ENCODE data around the gene MINDY4.

The MINDY4 gene

DNA sequence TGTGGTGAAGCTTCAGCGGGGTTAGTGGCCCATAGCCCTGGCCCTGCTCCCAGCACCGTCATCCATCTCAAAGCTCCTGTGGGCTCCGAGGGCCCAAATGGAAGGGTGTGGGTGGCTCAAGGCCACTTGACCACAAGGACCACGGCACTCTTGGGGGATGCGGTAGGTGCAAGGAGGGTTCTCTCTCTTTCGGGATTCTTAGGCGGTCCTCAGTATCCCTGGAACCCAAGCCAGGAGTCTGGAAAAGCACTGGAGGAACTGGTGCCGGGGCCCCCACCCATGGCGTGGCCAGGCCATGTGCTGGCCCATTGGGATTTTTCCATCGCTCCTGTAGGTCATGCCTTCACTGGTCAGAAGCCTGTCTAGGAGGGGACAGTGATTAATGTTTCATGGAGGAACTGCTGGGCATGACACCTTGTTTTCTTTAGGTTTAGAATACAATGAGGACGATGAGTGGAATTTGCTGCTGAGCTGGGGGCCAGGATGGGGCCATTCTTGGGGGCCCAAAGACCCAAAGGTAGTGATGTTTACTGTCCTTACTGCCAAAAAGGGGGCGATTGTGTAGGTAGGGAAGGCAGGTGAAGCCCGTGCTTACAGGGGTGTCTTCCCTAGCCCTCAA is 157.1 kb downstream of the MINDY4 start:
- Histone ChIP-seq H2AK5ac (ENCODE audit: low read length) (no peak overlapping the region), H4K8ac (ENCODE audit: low read depth, low read length) (no peak overlapping the region), H3K27ac (ENCODE audit: low read depth, low read length) (no peak overlapping the region), H3K36me3 (ENCODE audit: control insufficient read depth, insufficient read depth, low read length) (no peaks in the 10 kb centered on the region), H3K23ac (ENCODE audit: low read length) (no peak overlapping the region), H3K4me2 (ENCODE audit: low read length) (no peak overlapping the region), H2BK5ac (ENCODE audit: low read length) (no peak overlapping the region), H3K4me1 (ENCODE audit: control insufficient read depth, low read depth, low read length) (no peaks in the 10 kb centered on the region), H4K5ac (ENCODE audit: low read length) (no peak overlapping the region), H3K56ac (ENCODE audit: low read length) (no peak overlapping the region), H2BK15ac (replicated peaks; ENCODE audit: low read depth) (no peak overlapping the region), H2BK120ac (ENCODE audit: low read depth, low read length) (no peak overlapping the region), H3K4me3 (ENCODE audit: low read length) (no peak overlapping the region), H3K18ac (ENCODE audit: low read length) (no peak overlapping the region), H3K79me2 (ENCODE audit: control insufficient read depth, insufficient read depth, low read length) (no peaks in the 10 kb centered on the region), H3K9ac (ENCODE audit: low read length) (no peak overlapping the region), H3K4ac (ENCODE audit: low read depth, low read length) (no peak overlapping the region), H3K27me3 (ENCODE audit: insufficient read depth, low read length, poor library complexity) (no peaks in the 10 kb centered on the region), H3K79me1 (ENCODE audit: low read length) (no peaks in the 10 kb centered on the region)
- whole genome bisulfite sequencing (ENCODE audit: extremely low coverage, insufficient coverage, low lambda C conversion rate) = no CpG with 5 or more reads among the region's 13 CpGs
- DNase-seq = no peak

DNA sequence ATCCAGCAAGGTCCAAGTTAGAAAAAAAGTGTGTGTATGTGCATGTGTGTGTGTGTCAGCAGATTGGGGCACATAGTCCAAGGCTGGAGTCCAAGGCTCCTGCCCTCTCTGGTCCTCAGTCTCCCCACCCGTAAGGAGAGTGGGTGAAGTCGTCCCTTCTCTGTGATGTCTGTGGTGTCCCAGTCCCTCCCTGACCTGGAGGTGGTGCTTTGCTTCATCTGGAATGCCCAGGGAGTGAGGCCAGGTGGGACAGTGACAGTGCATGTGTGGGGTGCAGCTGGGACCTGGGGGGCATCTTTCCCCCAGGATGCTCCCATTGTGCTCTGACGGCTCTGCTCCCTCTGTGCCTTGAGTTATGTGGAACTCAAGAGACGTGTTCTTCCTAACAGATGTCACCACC is 158.5 kb downstream of the MINDY4 start:
- Histone ChIP-seq H3K79me1 (ENCODE audit: low read length) (no peaks in the 10 kb centered on the region), H4K8ac (ENCODE audit: low read depth, low read length) (no peak overlapping the region), H2AK5ac (ENCODE audit: low read length) (no peak overlapping the region), H4K5ac (ENCODE audit: low read length) (no peak overlapping the region), H3K18ac (ENCODE audit: low read length) (no peak overlapping the region), H3K4me2 (ENCODE audit: low read length) (no peak overlapping the region), H2BK120ac (ENCODE audit: low read depth, low read length) (no peak overlapping the region), H3K79me2 (ENCODE audit: control insufficient read depth, insufficient read depth, low read length) (no peaks in the 10 kb centered on the region), H3K23ac (ENCODE audit: low read length) (no peak overlapping the region), H3K36me3 (ENCODE audit: control insufficient read depth, insufficient read depth, low read length) (no peaks in the 10 kb centered on the region), H2BK5ac (ENCODE audit: low read length) (no peak overlapping the region), H3K4me1 (ENCODE audit: control insufficient read depth, low read depth, low read length) (no peaks in the 10 kb centered on the region), H3K56ac (ENCODE audit: low read length) (no peak overlapping the region), H3K27me3 (ENCODE audit: insufficient read depth, low read length, poor library complexity) (no peaks in the 10 kb centered on the region), H3K27ac (ENCODE audit: low read depth, low read length) (no peak overlapping the region), H3K9ac (ENCODE audit: low read length) (no peak overlapping the region), H3K4me3 (ENCODE audit: low read length) (no peak overlapping the region), H3K4ac (ENCODE audit: low read depth, low read length) (no peak overlapping the region), H2BK15ac (replicated peaks; ENCODE audit: low read depth) (no peak overlapping the region)
- no CpG with 5 or more reads among the region's 4 CpGs for WGBS (ENCODE audit: extremely low coverage, insufficient coverage, low lambda C conversion rate)
- no peak for DNase-seq

GRCh38 chr7:30930621-30931020 is 159.4 kb downstream of the MINDY4 start:
- WGBS (ENCODE audit: extremely low coverage, insufficient coverage, low lambda C conversion rate) = no CpG with 5 or more reads among the region's 8 CpGs
- Histone ChIP-seq H3K23ac (ENCODE audit: low read length) (no peak overlapping the region), H3K36me3 (ENCODE audit: control insufficient read depth, insufficient read depth, low read length) (no peaks in the 10 kb centered on the region), H2BK120ac (ENCODE audit: low read depth, low read length) (no peak overlapping the region), H3K79me2 (ENCODE audit: control insufficient read depth, insufficient read depth, low read length) (no peaks in the 10 kb centered on the region), H3K4ac (ENCODE audit: low read depth, low read length) (no peak overlapping the region), H3K56ac (ENCODE audit: low read length) (no peak overlapping the region), H3K27me3 (ENCODE audit: insufficient read depth, low read length, poor library complexity) (no peaks in the 10 kb centered on the region), H3K18ac (ENCODE audit: low read length) (no peak overlapping the region), H2BK15ac (replicated peaks; ENCODE audit: low read depth) (no peak overlapping the region), H3K79me1 (ENCODE audit: low read length) (no peaks in the 10 kb centered on the region), H3K9ac (ENCODE audit: low read length) (no peak overlapping the region), H4K8ac (ENCODE audit: low read depth, low read length) (no peak overlapping the region), H3K27ac (ENCODE audit: low read depth, low read length) (no peak overlapping the region), H4K5ac (ENCODE audit: low read length) (no peak overlapping the region), H3K4me2 (ENCODE audit: low read length) (no peak overlapping the region), H3K4me1 (ENCODE audit: control insufficient read depth, low read depth, low read length) (no peaks in the 10 kb centered on the region), H2AK5ac (ENCODE audit: low read length) (no peak overlapping the region), H3K4me3 (ENCODE audit: low read length) (no peak overlapping the region), H2BK5ac (ENCODE audit: low read length) (no peak overlapping the region)
- DNase-seq = no peak

DNA sequence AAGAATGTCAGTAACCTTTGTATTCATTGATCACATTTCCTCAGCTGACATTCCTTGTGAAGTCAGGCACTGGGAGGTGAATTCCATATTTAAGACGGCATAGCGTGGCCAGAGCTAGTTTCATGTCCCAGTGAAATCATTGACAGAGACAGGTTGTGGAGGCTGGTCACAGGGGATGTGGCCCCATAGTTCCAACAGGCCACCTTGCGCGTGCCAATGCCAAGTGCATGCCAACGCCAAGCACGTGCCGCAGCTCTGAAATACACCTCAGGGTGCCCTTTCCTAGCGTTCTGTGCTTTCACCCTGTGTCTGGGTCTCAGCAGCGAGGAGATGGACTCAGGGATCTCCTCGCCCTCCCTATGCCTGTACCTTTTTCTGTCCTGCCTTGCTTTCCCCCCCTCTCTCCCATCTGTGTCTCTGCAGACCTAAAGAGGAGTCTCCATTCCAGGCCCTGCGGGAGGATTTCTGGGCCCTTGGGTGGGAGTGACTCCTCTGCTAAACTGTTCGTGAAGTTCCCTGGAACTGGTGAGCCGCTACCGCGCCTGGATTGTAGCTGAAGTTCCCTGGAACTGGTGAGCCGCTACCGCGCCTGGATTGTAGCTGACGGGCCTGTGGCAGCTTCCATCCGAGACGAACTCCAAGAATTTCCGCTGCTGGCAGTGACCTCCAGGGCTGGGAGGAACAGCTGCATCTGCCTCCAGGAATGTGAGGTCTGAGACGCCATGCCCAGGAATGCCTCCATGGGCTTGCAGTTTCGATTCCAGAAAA is 160.1 kb downstream of the MINDY4 start:
- DNase-seq = peak; percentile 51
- WGBS (ENCODE audit: extremely low coverage, insufficient coverage, low lambda C conversion rate) = no CpG with 5 or more reads among the region's 24 CpGs
- Histone ChIP-seq H2BK15ac (replicated peaks; ENCODE audit: low read depth) (no peak overlapping the region), H3K4me3 (ENCODE audit: low read length) (no peak overlapping the region), H2BK120ac (ENCODE audit: low read depth, low read length) (no peak overlapping the region), H3K4me2 (ENCODE audit: low read length) (no peak overlapping the region), H3K36me3 (ENCODE audit: control insufficient read depth, insufficient read depth, low read length) (no peaks in the 10 kb centered on the region), H2AK5ac (ENCODE audit: low read length) (no peak overlapping the region), H4K5ac (ENCODE audit: low read length) (no peak overlapping the region), H3K27ac (ENCODE audit: low read depth, low read length) (no peak overlapping the region), H3K79me2 (ENCODE audit: control insufficient read depth, insufficient read depth, low read length) (no peaks in the 10 kb centered on the region), H2BK5ac (ENCODE audit: low read length) (no peak overlapping the region), H3K23ac (ENCODE audit: low read length) (no peak overlapping the region), H3K4ac (ENCODE audit: low read depth, low read length) (no peak overlapping the region), H3K56ac (ENCODE audit: low read length) (no peak overlapping the region), H3K79me1 (ENCODE audit: low read length) (no peaks in the 10 kb centered on the region), H4K8ac (ENCODE audit: low read depth, low read length) (no peak overlapping the region), H3K9ac (ENCODE audit: low read length) (no peak overlapping the region), H3K27me3 (ENCODE audit: insufficient read depth, low read length, poor library complexity) (no peaks in the 10 kb centered on the region), H3K4me1 (ENCODE audit: control insufficient read depth, low read depth, low read length) (no peaks in the 10 kb centered on the region), H3K18ac (ENCODE audit: low read length) (no peak overlapping the region)

- no peaks in the 10 kb centered on the region for H3K79me2 ChIP-seq (ENCODE audit: control insufficient read depth, insufficient read depth, low read length)
- no peak overlapping the region for H3K18ac ChIP-seq (ENCODE audit: low read length)
- no peak overlapping the region for H2BK15ac ChIP-seq (replicated peaks; ENCODE audit: low read depth)
- no peak for DNase-seq
- H3K56ac ChIP-seq (ENCODE audit: low read length) = no peak overlapping the region
- no CpG with 5 or more reads among the region's 9 CpGs for whole genome bisulfite sequencing (ENCODE audit: extremely low coverage, insufficient coverage, low lambda C conversion rate)
- H3K27me3 ChIP-seq (ENCODE audit: insufficient read depth, low read length, poor library complexity) = no peaks in the 10 kb centered on the region
- no peak overlapping the region for H3K4ac ChIP-seq (ENCODE audit: low read depth, low read length)
- H4K5ac ChIP-seq (ENCODE audit: low read length) = no peak overlapping the region
- no peak overlapping the region for H2AK5ac ChIP-seq (ENCODE audit: low read length)
- H3K9ac ChIP-seq (ENCODE audit: low read length) = no peak overlapping the region
- H2BK120ac ChIP-seq (ENCODE audit: low read depth, low read length) = no peak overlapping the region
- H4K8ac ChIP-seq (ENCODE audit: low read depth, low read length) = no peak overlapping the region
- no peak overlapping the region for H3K23ac ChIP-seq (ENCODE audit: low read length)
- H2BK5ac ChIP-seq (ENCODE audit: low read length) = no peak overlapping the region
- H3K36me3 ChIP-seq (ENCODE audit: control insufficient read depth, insufficient read depth, low read length) = no peaks in the 10 kb centered on the region
- H3K79me1 ChIP-seq (ENCODE audit: low read length) = no peaks in the 10 kb centered on the region
- H3K4me1 ChIP-seq (ENCODE audit: control insufficient read depth, low read depth, low read length) = no peaks in the 10 kb centered on the region
- no peak overlapping the region for H3K27ac ChIP-seq (ENCODE audit: low read depth, low read length)
- H3K4me2 ChIP-seq (ENCODE audit: low read length) = no peak overlapping the region
- no peak overlapping the region for H3K4me3 ChIP-seq (ENCODE audit: low read length)
These were observed 160.8 kb downstream of the MINDY4 start for GRCh38 chr7:30931929-30932540.

Measured in mesendoderm (in vitro differentiated cells).